LNCaP clone FGC (cell line): Measurements from ENCODE around the gene GPR157.
"Not testable (repeated sequence)": the region's sequence is repeated elsewhere in the genome, so short reads cannot be mapped to it uniquely, and the experiment has no call there.

Source experiments
- DNase-seq: peaks from one replicate; pipeline ENCODE4 v3.0.0-alpha.2; 2011; ENCODE audit warnings: low read depth
- H3K4me3 ChIP-seq: 2 replicates; pipeline ENCODE4 v1.5.1; 2011; ENCODE audit warnings: mild to moderate bottlenecking, low read depth, low read length, control low read depth
- TF ChIP-seq, protein P1 (sequence below): IDR thresholded peaks from 2 replicates; pipeline ENCODE4 v1.5.1; 2012; ENCODE audit warnings: mild to moderate bottlenecking; ENCODE audit not compliant: control insufficient read depth, insufficient read depth; ENCODE audit errors: extremely low read depth

Gene GPR157

GRCh38 chr1:9165396-9165795 lies 36.5 kb upstream of the GPR157 start:
- H3K4me3 ChIP-seq, result no peak overlapping the region
- TF ChIP-seq, protein P1, sequence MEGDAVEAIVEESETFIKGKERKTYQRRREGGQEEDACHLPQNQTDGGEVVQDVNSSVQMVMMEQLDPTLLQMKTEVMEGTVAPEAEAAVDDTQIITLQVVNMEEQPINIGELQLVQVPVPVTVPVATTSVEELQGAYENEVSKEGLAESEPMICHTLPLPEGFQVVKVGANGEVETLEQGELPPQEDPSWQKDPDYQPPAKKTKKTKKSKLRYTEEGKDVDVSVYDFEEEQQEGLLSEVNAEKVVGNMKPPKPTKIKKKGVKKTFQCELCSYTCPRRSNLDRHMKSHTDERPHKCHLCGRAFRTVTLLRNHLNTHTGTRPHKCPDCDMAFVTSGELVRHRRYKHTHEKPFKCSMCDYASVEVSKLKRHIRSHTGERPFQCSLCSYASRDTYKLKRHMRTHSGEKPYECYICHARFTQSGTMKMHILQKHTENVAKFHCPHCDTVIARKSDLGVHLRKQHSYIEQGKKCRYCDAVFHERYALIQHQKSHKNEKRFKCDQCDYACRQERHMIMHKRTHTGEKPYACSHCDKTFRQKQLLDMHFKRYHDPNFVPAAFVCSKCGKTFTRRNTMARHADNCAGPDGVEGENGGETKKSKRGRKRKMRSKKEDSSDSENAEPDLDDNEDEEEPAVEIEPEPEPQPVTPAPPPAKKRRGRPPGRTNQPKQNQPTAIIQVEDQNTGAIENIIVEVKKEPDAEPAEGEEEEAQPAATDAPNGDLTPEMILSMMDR, result no peak
- peak; percentile 53 for DNase-seq

DNA sequence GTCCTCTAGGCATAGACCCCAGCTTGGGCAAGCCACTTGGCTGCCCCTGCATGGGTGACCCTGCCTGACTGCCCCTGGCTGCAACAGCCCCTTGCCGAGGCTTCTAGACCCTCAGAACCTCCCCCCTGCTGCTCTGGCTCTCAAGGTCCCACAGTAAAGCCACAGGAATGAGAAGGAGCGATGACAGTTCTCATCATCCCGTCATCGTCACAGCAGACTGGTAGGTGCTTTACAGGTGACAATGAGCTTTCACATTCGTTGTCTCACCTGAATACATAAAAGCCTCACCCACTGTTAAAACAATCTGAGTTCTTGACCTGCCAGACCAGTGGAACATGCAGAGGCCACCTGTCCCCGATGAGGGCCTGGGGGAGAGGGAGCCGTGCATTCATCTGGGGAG lies 36.0 kb upstream of the GPR157 start:
- DNase-seq, result peak; percentile 59
- no peak overlapping the region; the same call in 1 of the 2 replicates for H3K4me3 ChIP-seq

DNA sequence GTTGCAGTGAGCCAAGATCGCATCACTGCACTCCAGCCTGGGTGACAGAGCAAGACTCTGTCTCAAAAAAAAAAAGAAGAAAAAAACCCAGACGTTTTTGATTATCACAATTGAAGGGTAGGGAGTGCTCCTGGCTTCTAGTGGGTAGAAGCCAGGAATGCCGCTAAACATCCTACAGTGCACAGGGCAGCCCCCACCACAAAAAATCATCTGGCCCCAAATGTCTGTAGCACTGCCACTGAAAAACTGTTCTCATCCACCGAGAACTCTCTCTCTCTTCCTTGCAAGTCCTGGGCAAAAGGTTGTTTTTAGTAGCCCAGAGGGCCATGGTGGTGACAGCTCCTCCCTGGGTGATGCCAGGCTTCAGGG lies 35.6 kb upstream of the GPR157 start:
- no peak for DNase-seq
- H3K4me3 ChIP-seq, result no peak overlapping the region; the same call in 1 of the 2 replicates
- TF ChIP-seq, protein P1, result no peak

More for the DNA sequence above, 36.0 kb upstream of the GPR157 start:
- TF ChIP-seq, protein P1, result no peak

DNA sequence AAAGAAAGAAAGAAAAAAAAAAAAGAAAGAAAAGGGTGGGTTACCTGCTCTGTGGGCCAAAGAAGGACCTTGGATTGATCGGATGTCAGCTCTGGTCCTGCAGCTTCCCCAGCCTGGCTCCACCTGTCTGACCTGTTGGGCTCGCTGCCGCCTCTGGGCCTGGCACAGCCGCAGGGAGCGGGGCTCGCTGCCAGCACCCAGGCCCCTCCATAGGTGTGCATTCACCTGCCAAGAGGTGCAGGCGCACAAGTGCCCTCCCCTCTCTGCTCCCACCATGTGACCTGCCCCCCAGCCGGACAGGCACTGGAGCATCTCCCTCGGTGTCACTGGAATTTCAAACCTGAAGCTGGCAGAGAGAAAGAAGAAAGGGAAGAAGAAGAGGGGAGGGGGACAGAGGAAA lies 33.1 kb upstream of the GPR157 start:
- DNase-seq, result peak; percentile 28
- H3K4me3 ChIP-seq, result peak overlapping the region; percentile 42
- TF ChIP-seq, protein P1, result no peak

GRCh38 chr1:9161342-9161741 lies 32.4 kb upstream of the GPR157 start:
- peak overlapping the region; percentile 42 for H3K4me3 ChIP-seq
- TF ChIP-seq, protein P1, result no peak
- DNase-seq, result no peak

DNA sequence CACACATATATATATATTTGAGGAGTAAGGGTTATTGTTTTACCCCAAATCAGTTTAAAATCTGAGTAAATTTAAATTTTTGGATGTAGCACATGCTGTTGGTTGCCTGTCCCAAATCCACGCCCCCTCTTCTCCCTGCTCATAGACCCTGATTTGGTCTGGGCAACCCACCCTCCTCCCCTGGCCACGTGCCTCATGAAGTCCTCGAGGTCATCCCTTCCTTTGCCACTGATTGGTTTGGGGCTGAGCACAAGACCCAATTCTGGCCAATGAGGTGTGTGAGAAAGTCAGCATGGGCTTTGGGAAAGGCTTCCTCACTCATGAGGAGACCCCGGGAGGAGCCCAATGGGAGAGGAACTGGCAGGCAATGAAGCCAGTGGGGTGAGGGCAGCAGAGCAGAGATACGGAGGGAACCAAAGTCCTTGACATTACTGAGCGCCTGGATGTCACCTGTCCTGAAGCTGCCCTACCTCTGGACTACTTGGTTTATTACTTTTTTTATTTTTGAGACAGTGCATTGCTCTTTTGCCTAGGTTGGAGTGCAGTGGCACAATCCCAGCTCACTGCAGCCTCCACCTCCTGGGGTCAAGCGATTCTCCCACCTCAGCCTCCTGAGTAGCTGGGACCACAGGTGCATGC lies 31.3 kb upstream of the GPR157 start:
- H3K4me3 ChIP-seq, result no peak overlapping the region
- TF ChIP-seq, protein P1, result no peak
- no peak for DNase-seq

GRCh38 chr1:9155879-9156278 lies 27.0 kb upstream of the GPR157 start:
- no peak overlapping the region for H3K4me3 ChIP-seq
- TF ChIP-seq, protein P1, result no peak
- DNase-seq, result no peak

DNA sequence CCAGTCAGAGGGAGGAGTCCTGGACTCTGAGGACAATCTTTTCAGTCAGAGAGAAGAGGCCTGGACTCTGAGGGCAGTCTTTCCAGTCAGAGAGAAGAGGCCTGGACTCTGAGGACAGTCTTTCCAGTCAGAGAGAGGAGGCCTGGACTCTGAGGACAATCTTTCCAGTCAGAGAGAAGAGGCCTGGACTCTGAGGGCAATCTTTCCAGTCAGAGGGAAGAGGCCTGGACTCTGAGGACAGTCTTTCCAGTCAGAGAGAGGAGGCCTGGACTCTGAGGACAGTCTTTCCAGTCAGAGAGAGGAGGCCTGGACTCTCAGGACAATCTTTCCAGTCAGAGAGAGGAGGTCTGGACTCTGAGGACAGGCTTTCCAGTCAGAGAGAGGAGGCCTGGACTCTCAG lies 26.5 kb upstream of the GPR157 start:
- not testable (repeated sequence) for DNase-seq, H3K4me3 ChIP-seq
